Thyroid gland (tissue), 4 donors: Measurements from ENCODE around the gene COL18A1. TPM values are rescaled to one million over a fixed set of nuclear protein-coding genes. Genes with fewer than 3 reads are reported as not detected.
"Not testable (repeated sequence)": the region's sequence is repeated elsewhere in the genome, so short reads cannot be mapped to it uniquely, and the experiment has no call there.

ENCODE experiments used
- DNase-seq, 2 donors: peaks; one replicate each; pipeline ENCODE4 v3.0.0-alpha.2; 2019
- H3K27ac ChIP-seq, 3 donors: fragments of 200-600 bp; sonication (generic); 1 replicate in 2 of 3; 2 replicates in 1 of 3; pipeline ENCODE4 v1.5.1; 2016 to 2019; ENCODE audit warnings: mild to moderate bottlenecking in 1 of 3, moderate library complexity in 1 of 3
- H3K27me3 ChIP-seq: fragments of 200-600 bp; sonication (generic); one replicate; pipeline ENCODE4 v1.5.1; 2019
- H3K36me3 ChIP-seq, 2 donors: fragments of 200-600 bp; sonication (generic); one replicate each; pipeline ENCODE4 v1.5.1; 2016 to 2019
- H3K4me1 ChIP-seq, 2 donors: fragments of 200-600 bp; sonication (generic); one replicate each; pipeline ENCODE4 v1.5.1; 2017 to 2019
- H3K4me3 ChIP-seq, 3 donors: fragments of 200-600 bp; sonication (generic); replicated peaks in 1 of 3; 1 replicate in 2 of 3; 2 replicates in 1 of 3; pipeline ENCODE4 v1.5.1; 2016; ENCODE audit warnings: mild to moderate bottlenecking in 1 of 3
- H3K9me3 ChIP-seq: fragments of 200-600 bp; sonication (generic); one replicate; pipeline ENCODE4 v1.5.1; 2017
- POLR2A ChIP-seq, 2 donors: fragments of 450-650 bp; IDR thresholded peaks; one replicate each; pipeline ENCODE4 v1.6.1; 2017; ENCODE audit warnings: antibody characterized with exemption in 2 of 2, mild to moderate bottlenecking in 2 of 2, moderate library complexity in 1 of 2
- WGBS, 2 donors: methylation state at CpG; one replicate each; pipeline ENCODE4 v1.1.5; 2017; 5-methylcytosine and 5-hydroxymethylcytosine counted together
- intact Hi-C: fragments of 100-400 bp; cut with DNase I; formaldehyde crosslinking; loops from one replicate; pipeline ENCODE4 v1.15.1; 2023
- total RNA-seq, 4 donors: library from RNA; depleted of rRNA; stranded (reverse); fragments of >200 nt; gene quantifications; one replicate each; pipeline ENCODE4 v1.2.3, GENCODE V29; 2016
- TF ChIP-seq, protein P1 (sequence below), 6 experiments: fragments of 200-600 bp in 3 of 6; fragments of 450-650 bp in 3 of 6; sonication (generic) in 3 of 6; IDR thresholded peaks; one replicate each; pipeline ENCODE4 v1.5.1; 2016 to 2019; ENCODE audit warnings: antibody characterized with exemption in 6 of 6, mild to moderate bottlenecking in 2 of 6, inconsistent platforms in 1 of 6, moderate library complexity in 1 of 6

Gene COL18A1
- total RNA-seq, 4 donors from 2014 or later = 105 to 264 (median 238) TPM

DNA sequence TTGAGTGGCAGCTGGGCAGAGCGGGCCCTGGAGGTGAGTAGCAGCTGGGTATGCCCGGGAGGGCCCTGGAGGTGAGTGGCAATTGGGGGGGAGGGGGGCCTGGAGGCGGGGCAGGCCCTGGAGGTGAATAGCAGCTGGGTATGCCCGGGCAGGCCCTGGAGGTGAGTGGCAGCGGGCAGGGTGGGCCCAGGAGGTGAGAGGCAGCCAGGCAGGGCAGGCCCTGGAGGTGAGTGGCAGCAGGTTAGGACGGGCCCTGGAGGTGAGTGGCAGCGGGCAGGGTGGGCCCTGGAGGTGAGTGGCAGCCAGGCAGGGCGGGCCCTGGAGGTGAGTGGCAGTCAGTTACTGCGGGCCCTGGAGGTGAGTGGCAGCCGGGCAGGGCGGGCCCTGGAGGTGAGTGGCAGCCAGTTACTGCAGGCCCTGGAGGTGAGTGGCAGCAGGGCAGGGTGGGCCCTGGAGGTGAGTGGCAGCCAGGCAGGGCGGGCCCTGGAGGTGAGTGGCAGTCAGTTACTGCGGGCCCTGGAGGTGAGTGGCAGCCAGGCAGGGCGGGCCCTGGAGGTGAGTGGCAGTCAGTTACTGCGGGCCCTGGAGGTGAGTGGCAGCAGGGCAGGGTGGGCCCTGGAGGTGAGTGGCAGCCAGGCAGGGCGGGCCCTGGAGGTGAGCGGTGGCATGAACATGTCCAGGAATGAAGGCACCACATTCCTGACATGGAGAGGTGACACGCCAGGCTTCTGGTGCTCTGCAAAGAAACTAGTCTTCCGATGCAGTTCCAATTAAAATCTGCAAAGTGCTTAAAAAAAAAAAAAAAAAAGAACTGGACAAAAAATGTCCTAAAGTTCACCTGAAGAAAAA is 122.4 kb downstream of the COL18A1 start:
- WGBS, 2 donors = 65 to 68% methylated on average over 14 to 18 of the region's 19 CpGs
- H3K4me3 ChIP-seq, H3K36me3 ChIP-seq, H3K27me3 ChIP-seq, intact Hi-C loops, H3K9me3 ChIP-seq: not testable (repeated sequence)
- DNase-seq = peak; percentile 66 to 77
- TF ChIP-seq, protein P1, sequence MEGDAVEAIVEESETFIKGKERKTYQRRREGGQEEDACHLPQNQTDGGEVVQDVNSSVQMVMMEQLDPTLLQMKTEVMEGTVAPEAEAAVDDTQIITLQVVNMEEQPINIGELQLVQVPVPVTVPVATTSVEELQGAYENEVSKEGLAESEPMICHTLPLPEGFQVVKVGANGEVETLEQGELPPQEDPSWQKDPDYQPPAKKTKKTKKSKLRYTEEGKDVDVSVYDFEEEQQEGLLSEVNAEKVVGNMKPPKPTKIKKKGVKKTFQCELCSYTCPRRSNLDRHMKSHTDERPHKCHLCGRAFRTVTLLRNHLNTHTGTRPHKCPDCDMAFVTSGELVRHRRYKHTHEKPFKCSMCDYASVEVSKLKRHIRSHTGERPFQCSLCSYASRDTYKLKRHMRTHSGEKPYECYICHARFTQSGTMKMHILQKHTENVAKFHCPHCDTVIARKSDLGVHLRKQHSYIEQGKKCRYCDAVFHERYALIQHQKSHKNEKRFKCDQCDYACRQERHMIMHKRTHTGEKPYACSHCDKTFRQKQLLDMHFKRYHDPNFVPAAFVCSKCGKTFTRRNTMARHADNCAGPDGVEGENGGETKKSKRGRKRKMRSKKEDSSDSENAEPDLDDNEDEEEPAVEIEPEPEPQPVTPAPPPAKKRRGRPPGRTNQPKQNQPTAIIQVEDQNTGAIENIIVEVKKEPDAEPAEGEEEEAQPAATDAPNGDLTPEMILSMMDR (IDR thresholded peaks at IDR 0.05) = peak in 4 of 6 experiments; percentile 13 to 39 (median 31)
- Histone ChIP-seq H3K27ac (peak overlapping the region; percentile 59 to 87 (median 80)), H3K4me1 (peaks cover 25 to 39% of the 10 kb centered on the region in 2 donors)

- WGBS, 2 donors = 30 to 59% methylated on average over 18 of the region's 18 CpGs
- TF ChIP-seq, protein P1 (IDR thresholded peaks at IDR 0.05) = no peak
- peak in 1 of 2 donors; percentile 34 for TF ChIP-seq POLR2A (IDR thresholded peaks at IDR 0.05)
- H3K9me3 ChIP-seq = no peaks in the 10 kb centered on the region
- peak; percentile 75 for DNase-seq
- H3K4me1 ChIP-seq = peaks cover 25 to 39% of the 10 kb centered on the region in 2 donors
- H3K36me3 ChIP-seq = no peaks in the 10 kb centered on the region
- intact Hi-C loops = no loop called here
- H3K27ac ChIP-seq = peak overlapping the region; percentile 59 to 87 (median 80)
- no peaks in the 10 kb centered on the region for H3K27me3 ChIP-seq
- H3K4me3 ChIP-seq = no peak overlapping the region
Observed at GRCh38 chr21:45528028-45528705, 123.2 kb downstream of the COL18A1 start.

GRCh38 chr21:45528981-45529784 is 124.2 kb downstream of the COL18A1 start:
- intact Hi-C loops = no loop called here
- no peaks in the 10 kb centered on the region for H3K36me3 ChIP-seq
- H3K9me3 ChIP-seq = no peaks in the 10 kb centered on the region
- H3K4me3 ChIP-seq = no peak overlapping the region
- no peaks in the 10 kb centered on the region for H3K27me3 ChIP-seq
- TF ChIP-seq POLR2A (IDR thresholded peaks at IDR 0.05) = no peak
- TF ChIP-seq, protein P1 (IDR thresholded peaks at IDR 0.05) = no peak
- peak overlapping the region in 2 of 3 donors; percentile 80 to 87 for H3K27ac ChIP-seq
- H3K4me1 ChIP-seq = peaks cover 27 to 41% of the 10 kb centered on the region in 2 donors
- peak in 1 of 2 donors; percentile 0 for DNase-seq
- 89% methylated on average over 20 of the region's 20 CpGs for WGBS, 2 donors

DNA sequence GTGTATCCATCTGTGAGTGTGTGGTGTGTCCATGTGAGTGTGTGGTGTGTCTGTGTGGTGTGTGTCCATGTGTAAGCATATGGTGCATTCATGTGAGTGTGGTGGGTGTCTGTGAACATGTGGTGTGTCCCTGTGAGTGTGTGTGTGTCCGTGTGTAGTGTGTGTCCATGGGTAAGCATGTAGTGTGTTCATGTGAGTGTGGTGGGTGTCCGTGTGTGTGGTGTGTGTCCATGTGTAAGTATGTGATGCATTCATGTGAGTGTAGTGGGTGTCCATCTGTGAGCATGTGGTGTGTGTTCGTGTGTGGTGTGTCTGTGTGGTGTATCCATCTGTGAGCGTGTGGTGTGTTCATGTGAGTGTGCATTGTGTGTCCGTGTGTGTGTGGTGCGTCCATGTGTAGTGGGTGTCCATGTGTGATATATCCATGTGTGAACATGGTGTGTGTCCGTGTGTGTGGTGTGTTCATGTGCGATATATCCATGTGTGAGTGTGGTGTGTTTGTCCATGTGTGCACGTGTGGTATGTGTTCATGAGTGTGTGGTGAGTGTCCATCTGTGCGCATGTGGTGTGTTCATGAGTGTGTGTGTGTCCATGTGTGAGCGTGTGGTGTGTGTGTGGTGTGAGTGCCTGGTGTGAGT is 124.9 kb downstream of the COL18A1 start:
- DNase-seq = peak in 1 of 2 donors; percentile 0
- H3K4me1 ChIP-seq = peaks cover 34 to 48% of the 10 kb centered on the region in 2 donors
- no peaks in the 10 kb centered on the region for H3K36me3 ChIP-seq
- H3K9me3 ChIP-seq = no peaks in the 10 kb centered on the region
- intact Hi-C loops = no loop called here
- WGBS, 2 donors = 95 to 96% methylated on average over 11 of the region's 11 CpGs
- H3K27me3 ChIP-seq = no peaks in the 10 kb centered on the region
- TF ChIP-seq POLR2A (IDR thresholded peaks at IDR 0.05) = no peak
- TF ChIP-seq, protein P1 (IDR thresholded peaks at IDR 0.05) = no peak
- no peak overlapping the region for H3K4me3 ChIP-seq
- H3K27ac ChIP-seq = no peak overlapping the region
